K562 (cell line): ENCODE measurements around the gene KLHL12. TPM values are rescaled to one million over a fixed set of nuclear protein-coding genes. Genes with fewer than 3 reads are reported as not detected.
A peak's percentile ranks its signal among the peaks of the same experiment; 100 is the strongest.

ENCODE experiments used
- CXXC5 ChIP-seq: fragments of 250-450 bp; sonication (Bioruptor Pico); IDR thresholded peaks from 2 replicates; pipeline ENCODE4 v1.8.0; 2022; ENCODE audit warnings: inconsistent platforms, mild to moderate bottlenecking, moderate library complexity
- ESRRB ChIP-seq: fragments of 250-450 bp; sonication (Bioruptor Pico); IDR thresholded peaks from 2 replicates; pipeline ENCODE4 v1.5.0; 2020; ENCODE audit warnings: mild to moderate bottlenecking, moderate library complexity, borderline replicate concordance
- KAT7 ChIP-seq: sonication (generic); formaldehyde crosslinking; IDR thresholded peaks from 2 replicates; pipeline ENCODE4 v1.8.0; 2022; ENCODE audit warnings: missing genetic modification reagents, mild to moderate bottlenecking, borderline replicate concordance
- NR2C1 ChIP-seq, 2 experiments: fragments of 450-650 bp; IDR thresholded peaks; 2 replicates each; pipeline ENCODE4 v1.6.1; 2017; ENCODE audit warnings: mild to moderate bottlenecking in 2 of 2, antibody characterized with exemption in 1 of 2, inconsistent platforms in 1 of 2, missing compliant biosample characterization in 1 of 2, missing genetic modification characterization in 1 of 2
- RBM22 ChIP-seq: fragments of 200-400 bp; formaldehyde crosslinking; IDR thresholded peaks from 2 replicates; pipeline ENCODE4 v1.6.1; 2018; ENCODE audit warnings: low read length, low read depth; ENCODE audit not compliant: poor library complexity, severe bottlenecking
- SOX6 ChIP-seq: fragments of 450-650 bp; IDR thresholded peaks from 2 replicates; pipeline ENCODE4 v1.6.1; 2014; ENCODE audit warnings: mild to moderate bottlenecking
- TAL1 ChIP-seq: fragments of 450-650 bp; IDR thresholded peaks from 2 replicates; pipeline ENCODE4 v1.6.1; 2016; ENCODE audit warnings: mild to moderate bottlenecking
- polyA plus RNA-seq, 8 experiments: library from polyadenylated mRNA; depleted of rRNA in 4 of 8; stranded (reverse) in 5 of 8; unstranded in 3 of 8; fragments of >200 nt; fragmentation: Nextera tagmentation in 2 of 8; fragmentation: Illumina TruSeq in 1 of 8; extraction: Ambion mirVana in 2 of 8; extraction: Trizol in 1 of 8; gene quantifications; 2 replicates each; pipeline versions ENCODE4 v1.2.1 to v1.2.3, GENCODE V29; 2011 to 2014; ENCODE audit warnings: inconsistent platforms in 1 of 8, missing spikeins in 1 of 8
- total RNA-seq, 7 experiments: library from RNA; depleted of rRNA in 6 of 7; stranded (reverse); fragments of >200 nt in 6 of 7; fragmentation: Illumina TruSeq in 2 of 7; extraction: Trizol in 2 of 7; gene quantifications; 2 replicates each; pipeline versions ENCODE4 v1.2.1 to v1.2.3, GENCODE V29; 2011 to 2021; ENCODE audit warnings: low replicate concordance in 1 of 7
- TF ChIP-seq, protein P1 (sequence below): sonication (generic); formaldehyde crosslinking; IDR thresholded peaks from 2 replicates; pipeline ENCODE4 v1.4.0; 2020; ENCODE audit warnings: mild to moderate bottlenecking, missing genetic modification reagents
- TF ChIP-seq, protein P2 (sequence below): fragments of 250-450 bp; sonication (Bioruptor Pico); IDR thresholded peaks from 2 replicates; pipeline ENCODE4 v1.4.0; 2020; ENCODE audit warnings: mild to moderate bottlenecking, moderate library complexity
- TF ChIP-seq, protein P3 (sequence below): fragments of 450-650 bp; IDR thresholded peaks from 2 replicates; pipeline ENCODE4 v1.6.1; 2017; ENCODE audit warnings: antibody characterized with exemption, mild to moderate bottlenecking
- TF ChIP-seq, protein P4 (sequence below): sonication (generic); formaldehyde crosslinking; IDR thresholded peaks from 2 replicates; pipeline ENCODE4 v1.8.0; 2022; ENCODE audit warnings: mild to moderate bottlenecking, missing genetic modification reagents

KLHL12 gene
- total and polyA plus RNA-seq, 9 of the 15 experiments (the other 6 are each of a cell fraction or from before 2014, with no cell fraction given) = 23.1 to 85.1 (median 35.0) TPM

DNA sequence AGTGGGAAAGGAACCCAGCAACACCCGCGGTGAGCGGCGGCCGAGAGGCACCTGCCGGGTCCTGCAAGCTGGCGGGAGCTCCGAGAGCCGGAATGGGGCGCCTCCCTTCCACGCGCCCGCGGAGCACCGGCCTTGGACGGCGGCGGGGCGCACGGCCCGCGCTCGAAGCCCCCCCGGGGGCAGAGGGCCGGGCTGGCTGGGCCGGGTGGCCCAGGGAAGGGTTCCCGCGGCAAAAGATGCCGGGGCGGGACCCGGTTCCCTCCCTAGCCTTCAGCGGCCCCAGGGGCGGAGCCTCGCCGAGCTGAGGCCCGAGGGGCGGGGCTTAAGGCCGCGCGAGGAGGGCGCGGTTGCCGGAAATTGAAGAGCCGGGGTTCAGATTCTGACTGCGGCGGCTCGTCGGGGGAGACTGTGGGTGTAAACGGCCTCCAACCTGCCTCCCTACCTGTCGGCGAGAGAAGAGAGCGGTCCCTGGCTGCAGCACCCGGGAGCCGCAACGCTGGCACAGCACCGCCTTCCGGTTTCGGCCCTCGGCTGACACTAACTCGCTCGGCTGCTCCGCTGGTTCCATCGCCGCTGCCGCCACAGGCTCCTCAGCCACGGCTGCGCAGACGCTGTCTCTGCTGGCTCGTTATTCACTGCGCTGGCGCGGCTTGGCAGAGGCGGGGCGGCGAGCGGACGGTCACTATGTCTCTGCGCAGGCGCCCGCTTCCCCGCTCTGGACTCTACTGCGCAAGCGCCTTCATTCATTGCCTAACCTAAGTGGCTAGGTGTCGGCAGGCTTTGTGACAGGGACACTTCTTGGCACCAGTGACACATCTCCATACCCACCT lies 38.3 kb downstream of the KLHL12 start, which contains the start of gene RABIF (continued):
- TF ChIP-seq, protein P1, sequence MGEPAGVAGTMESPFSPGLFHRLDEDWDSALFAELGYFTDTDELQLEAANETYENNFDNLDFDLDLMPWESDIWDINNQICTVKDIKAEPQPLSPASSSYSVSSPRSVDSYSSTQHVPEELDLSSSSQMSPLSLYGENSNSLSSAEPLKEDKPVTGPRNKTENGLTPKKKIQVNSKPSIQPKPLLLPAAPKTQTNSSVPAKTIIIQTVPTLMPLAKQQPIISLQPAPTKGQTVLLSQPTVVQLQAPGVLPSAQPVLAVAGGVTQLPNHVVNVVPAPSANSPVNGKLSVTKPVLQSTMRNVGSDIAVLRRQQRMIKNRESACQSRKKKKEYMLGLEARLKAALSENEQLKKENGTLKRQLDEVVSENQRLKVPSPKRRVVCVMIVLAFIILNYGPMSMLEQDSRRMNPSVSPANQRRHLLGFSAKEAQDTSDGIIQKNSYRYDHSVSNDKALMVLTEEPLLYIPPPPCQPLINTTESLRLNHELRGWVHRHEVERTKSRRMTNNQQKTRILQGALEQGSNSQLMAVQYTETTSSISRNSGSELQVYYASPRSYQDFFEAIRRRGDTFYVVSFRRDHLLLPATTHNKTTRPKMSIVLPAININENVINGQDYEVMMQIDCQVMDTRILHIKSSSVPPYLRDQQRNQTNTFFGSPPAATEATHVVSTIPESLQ (CRISPR knock-in tag) = peak; percentile 59; the same call in 1 of the 2 replicates
- TF ChIP-seq, protein P2, sequence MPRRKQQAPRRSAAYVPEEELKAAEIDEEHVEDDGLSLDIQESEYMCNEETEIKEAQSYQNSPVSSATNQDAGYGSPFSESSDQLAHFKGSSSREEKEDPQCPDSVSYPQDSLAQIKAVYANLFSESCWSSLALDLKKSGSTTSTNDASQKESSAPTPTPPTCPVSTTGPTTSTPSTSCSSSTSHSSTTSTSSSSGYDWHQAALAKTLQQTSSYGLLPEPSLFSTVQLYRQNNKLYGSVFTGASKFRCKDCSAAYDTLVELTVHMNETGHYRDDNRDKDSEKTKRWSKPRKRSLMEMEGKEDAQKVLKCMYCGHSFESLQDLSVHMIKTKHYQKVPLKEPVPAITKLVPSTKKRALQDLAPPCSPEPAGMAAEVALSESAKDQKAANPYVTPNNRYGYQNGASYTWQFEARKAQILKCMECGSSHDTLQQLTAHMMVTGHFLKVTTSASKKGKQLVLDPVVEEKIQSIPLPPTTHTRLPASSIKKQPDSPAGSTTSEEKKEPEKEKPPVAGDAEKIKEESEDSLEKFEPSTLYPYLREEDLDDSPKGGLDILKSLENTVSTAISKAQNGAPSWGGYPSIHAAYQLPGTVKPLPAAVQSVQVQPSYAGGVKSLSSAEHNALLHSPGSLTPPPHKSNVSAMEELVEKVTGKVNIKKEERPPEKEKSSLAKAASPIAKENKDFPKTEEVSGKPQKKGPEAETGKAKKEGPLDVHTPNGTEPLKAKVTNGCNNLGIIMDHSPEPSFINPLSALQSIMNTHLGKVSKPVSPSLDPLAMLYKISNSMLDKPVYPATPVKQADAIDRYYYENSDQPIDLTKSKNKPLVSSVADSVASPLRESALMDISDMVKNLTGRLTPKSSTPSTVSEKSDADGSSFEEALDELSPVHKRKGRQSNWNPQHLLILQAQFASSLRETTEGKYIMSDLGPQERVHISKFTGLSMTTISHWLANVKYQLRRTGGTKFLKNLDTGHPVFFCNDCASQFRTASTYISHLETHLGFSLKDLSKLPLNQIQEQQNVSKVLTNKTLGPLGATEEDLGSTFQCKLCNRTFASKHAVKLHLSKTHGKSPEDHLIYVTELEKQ = no peak
- TF ChIP-seq ESRRB (CRISPR knock-in tag) = no peak
- peak; percentile 92 for TF ChIP-seq RBM22
- peak; percentile 85 for TF ChIP-seq CXXC5
- TF ChIP-seq, protein P3, sequence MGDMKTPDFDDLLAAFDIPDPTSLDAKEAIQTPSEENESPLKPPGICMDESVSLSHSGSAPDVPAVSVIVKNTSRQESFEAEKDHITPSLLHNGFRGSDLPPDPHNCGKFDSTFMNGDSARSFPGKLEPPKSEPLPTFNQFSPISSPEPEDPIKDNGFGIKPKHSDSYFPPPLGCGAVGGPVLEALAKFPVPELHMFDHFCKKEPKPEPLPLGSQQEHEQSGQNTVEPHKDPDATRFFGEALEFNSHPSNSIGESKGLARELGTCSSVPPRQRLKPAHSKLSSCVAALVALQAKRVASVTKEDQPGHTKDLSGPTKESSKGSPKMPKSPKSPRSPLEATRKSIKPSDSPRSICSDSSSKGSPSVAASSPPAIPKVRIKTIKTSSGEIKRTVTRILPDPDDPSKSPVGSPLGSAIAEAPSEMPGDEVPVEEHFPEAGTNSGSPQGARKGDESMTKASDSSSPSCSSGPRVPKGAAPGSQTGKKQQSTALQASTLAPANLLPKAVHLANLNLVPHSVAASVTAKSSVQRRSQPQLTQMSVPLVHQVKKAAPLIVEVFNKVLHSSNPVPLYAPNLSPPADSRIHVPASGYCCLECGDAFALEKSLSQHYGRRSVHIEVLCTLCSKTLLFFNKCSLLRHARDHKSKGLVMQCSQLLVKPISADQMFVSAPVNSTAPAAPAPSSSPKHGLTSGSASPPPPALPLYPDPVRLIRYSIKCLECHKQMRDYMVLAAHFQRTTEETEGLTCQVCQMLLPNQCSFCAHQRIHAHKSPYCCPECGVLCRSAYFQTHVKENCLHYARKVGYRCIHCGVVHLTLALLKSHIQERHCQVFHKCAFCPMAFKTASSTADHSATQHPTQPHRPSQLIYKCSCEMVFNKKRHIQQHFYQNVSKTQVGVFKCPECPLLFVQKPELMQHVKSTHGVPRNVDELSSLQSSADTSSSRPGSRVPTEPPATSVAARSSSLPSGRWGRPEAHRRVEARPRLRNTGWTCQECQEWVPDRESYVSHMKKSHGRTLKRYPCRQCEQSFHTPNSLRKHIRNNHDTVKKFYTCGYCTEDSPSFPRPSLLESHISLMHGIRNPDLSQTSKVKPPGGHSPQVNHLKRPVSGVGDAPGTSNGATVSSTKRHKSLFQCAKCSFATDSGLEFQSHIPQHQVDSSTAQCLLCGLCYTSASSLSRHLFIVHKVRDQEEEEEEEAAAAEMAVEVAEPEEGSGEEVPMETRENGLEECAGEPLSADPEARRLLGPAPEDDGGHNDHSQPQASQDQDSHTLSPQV = peak; percentile 52
- TF ChIP-seq, protein P4, sequence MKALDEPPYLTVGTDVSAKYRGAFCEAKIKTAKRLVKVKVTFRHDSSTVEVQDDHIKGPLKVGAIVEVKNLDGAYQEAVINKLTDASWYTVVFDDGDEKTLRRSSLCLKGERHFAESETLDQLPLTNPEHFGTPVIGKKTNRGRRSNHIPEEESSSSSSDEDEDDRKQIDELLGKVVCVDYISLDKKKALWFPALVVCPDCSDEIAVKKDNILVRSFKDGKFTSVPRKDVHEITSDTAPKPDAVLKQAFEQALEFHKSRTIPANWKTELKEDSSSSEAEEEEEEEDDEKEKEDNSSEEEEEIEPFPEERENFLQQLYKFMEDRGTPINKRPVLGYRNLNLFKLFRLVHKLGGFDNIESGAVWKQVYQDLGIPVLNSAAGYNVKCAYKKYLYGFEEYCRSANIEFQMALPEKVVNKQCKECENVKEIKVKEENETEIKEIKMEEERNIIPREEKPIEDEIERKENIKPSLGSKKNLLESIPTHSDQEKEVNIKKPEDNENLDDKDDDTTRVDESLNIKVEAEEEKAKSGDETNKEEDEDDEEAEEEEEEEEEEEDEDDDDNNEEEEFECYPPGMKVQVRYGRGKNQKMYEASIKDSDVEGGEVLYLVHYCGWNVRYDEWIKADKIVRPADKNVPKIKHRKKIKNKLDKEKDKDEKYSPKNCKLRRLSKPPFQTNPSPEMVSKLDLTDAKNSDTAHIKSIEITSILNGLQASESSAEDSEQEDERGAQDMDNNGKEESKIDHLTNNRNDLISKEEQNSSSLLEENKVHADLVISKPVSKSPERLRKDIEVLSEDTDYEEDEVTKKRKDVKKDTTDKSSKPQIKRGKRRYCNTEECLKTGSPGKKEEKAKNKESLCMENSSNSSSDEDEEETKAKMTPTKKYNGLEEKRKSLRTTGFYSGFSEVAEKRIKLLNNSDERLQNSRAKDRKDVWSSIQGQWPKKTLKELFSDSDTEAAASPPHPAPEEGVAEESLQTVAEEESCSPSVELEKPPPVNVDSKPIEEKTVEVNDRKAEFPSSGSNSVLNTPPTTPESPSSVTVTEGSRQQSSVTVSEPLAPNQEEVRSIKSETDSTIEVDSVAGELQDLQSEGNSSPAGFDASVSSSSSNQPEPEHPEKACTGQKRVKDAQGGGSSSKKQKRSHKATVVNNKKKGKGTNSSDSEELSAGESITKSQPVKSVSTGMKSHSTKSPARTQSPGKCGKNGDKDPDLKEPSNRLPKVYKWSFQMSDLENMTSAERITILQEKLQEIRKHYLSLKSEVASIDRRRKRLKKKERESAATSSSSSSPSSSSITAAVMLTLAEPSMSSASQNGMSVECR (CRISPR knock-in tag) = peak; percentile 84; the same call in 1 of the 2 replicates
- no peak; the same call in 1 of the 2 replicates for TF ChIP-seq KAT7 (CRISPR knock-in tag)
- no peak for TF ChIP-seq NR2C1 (IDR thresholded peaks at IDR 0.05)
- TF ChIP-seq NR2C1 (tag; IDR thresholded peaks at IDR 0.05) = no peak
- TF ChIP-seq SOX6 = peak; percentile 51; the same call in 1 of the 2 replicates
- TF ChIP-seq TAL1 = no peak
